Tibial nerve (tissue), 4 donors: Measurements from ENCODE around the gene SHFL. TPM values are rescaled to one million over a fixed set of nuclear protein-coding genes. Genes with fewer than 3 reads are reported as not detected.

ENCODE experiments used
- DNase-seq, 2 donors: peaks; one replicate each; pipeline ENCODE4 v3.0.0-alpha.2; 2019; ENCODE audit warnings: low spot score in 2 of 2
- H3K27ac ChIP-seq, 4 donors: fragments of 200-600 bp; sonication (generic) in 3 of 4; one replicate each; pipeline ENCODE4 v1.5.1; 2017 to 2019; ENCODE audit warnings: mild to moderate bottlenecking in 1 of 4
- H3K27me3 ChIP-seq, 2 donors: fragments of 200-600 bp; sonication (generic) in 1 of 2; one replicate each; pipeline versions ENCODE4 v1.5.1 to v1.6.0; 2017 to 2019
- H3K36me3 ChIP-seq, 3 donors: fragments of 200-600 bp; sonication (generic); one replicate each; pipeline ENCODE4 v1.5.1; 2018 to 2019
- H3K4me1 ChIP-seq, 4 donors: fragments of 200-600 bp; sonication (generic) in 3 of 4; one replicate each; pipeline ENCODE4 v1.5.1; 2017 to 2019
- H3K4me3 ChIP-seq, 4 donors: fragments of 200-600 bp; sonication (generic) in 3 of 4; one replicate each; pipeline ENCODE4 v1.5.1; 2017 to 2019; ENCODE audit warnings: mild to moderate bottlenecking in 1 of 4, moderate library complexity in 1 of 4
- H3K9me3 ChIP-seq, 4 donors: fragments of 200-600 bp; sonication (generic) in 3 of 4; one replicate each; pipeline ENCODE4 v1.5.1; 2017 to 2019
- EP300 ChIP-seq, 2 donors: sonication (generic); formaldehyde crosslinking; IDR thresholded peaks; one replicate each; pipeline ENCODE4 v1.6.1; 2017; ENCODE audit warnings: antibody characterized with exemption in 2 of 2, mild to moderate bottlenecking in 1 of 2
- POLR2A ChIP-seq, 2 donors: fragments of 450-650 bp; IDR thresholded peaks; one replicate each; pipeline ENCODE4 v1.6.1; 2017; ENCODE audit warnings: antibody characterized with exemption in 2 of 2, mild to moderate bottlenecking in 2 of 2, moderate library complexity in 2 of 2
- WGBS, 2 donors: methylation state at CpG; one replicate each; pipeline ENCODE4 v1.1.5; 2018; 5-methylcytosine and 5-hydroxymethylcytosine counted together
- total RNA-seq, 4 donors: library from RNA; depleted of rRNA; stranded (reverse); fragments of >200 nt; gene quantifications; one replicate each; pipeline ENCODE4 v1.1.0, GENCODE V29; 2016
- TF ChIP-seq, protein P1 (sequence below), 5 experiments: fragments of 200-600 bp in 3 of 5; fragments of 450-650 bp in 2 of 5; sonication (generic) in 3 of 5; IDR thresholded peaks; one replicate each; pipeline ENCODE4 v1.5.1; 2016 to 2019; ENCODE audit warnings: antibody characterized with exemption in 5 of 5, mild to moderate bottlenecking in 3 of 5, moderate library complexity in 2 of 5

Gene SHFL
- total RNA-seq, 4 donors from 2014 or later: 25.1 to 58.6 (median 43.4) TPM

GRCh38 chr19:10133596-10133995, 47.5 kb downstream of the SHFL start:
- DNase-seq: no peak
- TF ChIP-seq POLR2A (IDR thresholded peaks at IDR 0.05) (no peak), EP300 (IDR thresholded peaks at IDR 0.05) (no peak)
- TF ChIP-seq, protein P1, sequence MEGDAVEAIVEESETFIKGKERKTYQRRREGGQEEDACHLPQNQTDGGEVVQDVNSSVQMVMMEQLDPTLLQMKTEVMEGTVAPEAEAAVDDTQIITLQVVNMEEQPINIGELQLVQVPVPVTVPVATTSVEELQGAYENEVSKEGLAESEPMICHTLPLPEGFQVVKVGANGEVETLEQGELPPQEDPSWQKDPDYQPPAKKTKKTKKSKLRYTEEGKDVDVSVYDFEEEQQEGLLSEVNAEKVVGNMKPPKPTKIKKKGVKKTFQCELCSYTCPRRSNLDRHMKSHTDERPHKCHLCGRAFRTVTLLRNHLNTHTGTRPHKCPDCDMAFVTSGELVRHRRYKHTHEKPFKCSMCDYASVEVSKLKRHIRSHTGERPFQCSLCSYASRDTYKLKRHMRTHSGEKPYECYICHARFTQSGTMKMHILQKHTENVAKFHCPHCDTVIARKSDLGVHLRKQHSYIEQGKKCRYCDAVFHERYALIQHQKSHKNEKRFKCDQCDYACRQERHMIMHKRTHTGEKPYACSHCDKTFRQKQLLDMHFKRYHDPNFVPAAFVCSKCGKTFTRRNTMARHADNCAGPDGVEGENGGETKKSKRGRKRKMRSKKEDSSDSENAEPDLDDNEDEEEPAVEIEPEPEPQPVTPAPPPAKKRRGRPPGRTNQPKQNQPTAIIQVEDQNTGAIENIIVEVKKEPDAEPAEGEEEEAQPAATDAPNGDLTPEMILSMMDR (IDR thresholded peaks at IDR 0.05): no peak
- WGBS, 2 donors: 87 to 90% methylated on average over 10 to 11 of the region's 11 CpGs
- Histone ChIP-seq H3K4me1 (no peaks in the 10 kb centered on the region), H3K36me3 (peaks cover 10 to 100% (median 37%) of the 10 kb centered on the region in 3 donors), H3K27me3 (no peaks in the 10 kb centered on the region), H3K4me3 (no peak overlapping the region), H3K27ac (no peak overlapping the region), H3K9me3 (no peaks in the 10 kb centered on the region)

DNA sequence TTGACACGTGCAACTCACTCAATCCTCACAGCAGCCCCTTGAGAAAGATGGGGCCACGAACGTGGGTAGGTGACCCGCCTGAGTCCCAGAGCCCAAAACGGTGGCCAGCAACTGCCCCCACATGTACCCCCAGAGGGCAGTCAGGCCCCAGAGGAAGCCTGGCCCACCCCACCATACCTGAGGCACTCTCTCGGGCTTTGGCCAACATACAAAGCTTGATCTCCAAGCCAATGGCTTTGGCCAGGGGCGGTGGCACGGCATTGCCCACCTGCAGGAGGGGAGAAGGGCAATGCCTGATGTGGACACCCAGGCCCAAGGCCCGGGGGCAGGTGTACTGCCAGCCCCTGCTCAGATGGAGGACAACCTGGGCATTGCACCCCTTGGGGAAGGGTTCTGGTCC, 47.9 kb downstream of the SHFL start:
- 82 to 88% methylated on average over 8 to 9 of the region's 9 CpGs for WGBS, 2 donors
- Histone ChIP-seq H3K27ac (no peak overlapping the region), H3K4me1 (no peaks in the 10 kb centered on the region), H3K36me3 (peaks cover 10 to 100% (median 37%) of the 10 kb centered on the region in 3 donors), H3K4me3 (no peak overlapping the region), H3K27me3 (no peaks in the 10 kb centered on the region), H3K9me3 (no peaks in the 10 kb centered on the region)
- TF ChIP-seq EP300 (IDR thresholded peaks at IDR 0.05) (no peak), POLR2A (IDR thresholded peaks at IDR 0.05) (no peak)
- TF ChIP-seq, protein P1 (IDR thresholded peaks at IDR 0.05): no peak
- DNase-seq: no peak

GRCh38 chr19:10135551-10136334, 49.6 kb downstream of the SHFL start:
- Histone ChIP-seq H3K27me3 (no peaks in the 10 kb centered on the region), H3K27ac (no peak overlapping the region), H3K36me3 (peaks cover 12 to 100% (median 46%) of the 10 kb centered on the region in 3 donors), H3K4me1 (no peaks in the 10 kb centered on the region), H3K4me3 (no peak overlapping the region), H3K9me3 (no peaks in the 10 kb centered on the region)
- no peak for DNase-seq
- WGBS, 2 donors: 88 to 91% methylated on average over 28 to 29 of the region's 39 CpGs
- TF ChIP-seq, protein P1 (IDR thresholded peaks at IDR 0.05): no peak
- TF ChIP-seq POLR2A (IDR thresholded peaks at IDR 0.05): no peak
- no peak for TF ChIP-seq EP300 (IDR thresholded peaks at IDR 0.05)

DNA sequence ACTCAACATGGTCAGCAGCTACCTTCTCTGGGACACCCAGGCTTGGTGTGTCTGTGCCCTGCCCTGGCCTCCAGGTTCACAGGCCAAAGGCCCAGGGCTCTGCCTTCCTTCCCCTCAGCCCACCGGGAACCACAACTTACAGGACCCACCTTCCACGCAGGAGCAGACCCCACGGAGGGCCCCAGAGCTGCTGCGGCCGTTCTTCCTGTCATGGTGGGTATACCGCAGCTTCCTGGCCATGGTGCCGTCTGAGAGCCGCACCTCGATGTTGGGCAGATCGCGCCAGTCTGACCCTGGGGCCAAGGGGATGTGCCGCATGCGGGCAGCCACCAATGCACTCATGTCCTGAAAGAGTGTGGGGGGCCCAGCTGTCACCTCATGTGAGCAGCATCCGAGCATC, 50.8 kb downstream of the SHFL start:
- no peak for DNase-seq
- TF ChIP-seq EP300 (IDR thresholded peaks at IDR 0.05) (no peak), POLR2A (IDR thresholded peaks at IDR 0.05) (no peak)
- TF ChIP-seq, protein P1 (IDR thresholded peaks at IDR 0.05): no peak
- Histone ChIP-seq H3K36me3 (peaks cover 12 to 100% (median 53%) of the 10 kb centered on the region in 3 donors), H3K4me1 (no peaks in the 10 kb centered on the region), H3K4me3 (no peak overlapping the region), H3K27me3 (no peaks in the 10 kb centered on the region), H3K9me3 (no peaks in the 10 kb centered on the region), H3K27ac (no peak overlapping the region)
- WGBS, 2 donors: 87 to 93% methylated on average over 4 to 14 of the region's 14 CpGs
